Skeletal muscle tissue (tissue), 4 donors: ENCODE measurements around the gene PDE8B. TPM values are rescaled to one million over a fixed set of nuclear protein-coding genes. Genes with fewer than 3 reads are reported as not detected.

Experiments
- H3K27ac ChIP-seq: one replicate; pipeline ENCODE4 v1.7.0; 2013; ENCODE audit warnings: mild to moderate bottlenecking, low read depth, low read length, inconsistent platforms
- H3K27me3 ChIP-seq, 3 donors: one replicate each; pipeline ENCODE4 v1.7.0; 2013; ENCODE audit warnings: low read length in 3 of 3; ENCODE audit not compliant: control insufficient read depth in 3 of 3, insufficient read depth in 3 of 3
- H3K36me3 ChIP-seq, 3 donors: one replicate each; pipeline ENCODE4 v1.7.0; 2013; ENCODE audit warnings: low read length in 3 of 3; ENCODE audit not compliant: control insufficient read depth in 3 of 3, insufficient read depth in 3 of 3
- H3K4me1 ChIP-seq, 3 donors: one replicate each; pipeline ENCODE4 v1.7.0; 2013; ENCODE audit warnings: low read length in 3 of 3, mild to moderate bottlenecking in 3 of 3; ENCODE audit not compliant: control insufficient read depth in 3 of 3, insufficient read depth in 3 of 3
- H3K4me3 ChIP-seq, 3 donors: one replicate each; pipeline ENCODE4 v1.7.0; 2013; ENCODE audit warnings: low read length in 3 of 3
- H3K9ac ChIP-seq, 3 donors: one replicate each; pipeline ENCODE4 v1.7.0; 2013; ENCODE audit warnings: low read length in 3 of 3, mild to moderate bottlenecking in 3 of 3, moderate library complexity in 2 of 3, low read depth in 1 of 3
- H3K9me3 ChIP-seq, 3 donors: one replicate each; pipeline ENCODE4 v1.7.0; 2013; ENCODE audit warnings: low read length in 3 of 3; ENCODE audit not compliant: control insufficient read depth in 3 of 3
- total RNA-seq: library from RNA; depleted of rRNA; stranded (reverse); fragments of >200 nt; gene quantifications from one replicate; pipeline ENCODE4 v1.2.3, GENCODE V29; 2014
- donor health status: Osteomylitis.

PDE8B gene
- total RNA-seq, 1 donor from 2014 or later: 1.0 TPM

DNA sequence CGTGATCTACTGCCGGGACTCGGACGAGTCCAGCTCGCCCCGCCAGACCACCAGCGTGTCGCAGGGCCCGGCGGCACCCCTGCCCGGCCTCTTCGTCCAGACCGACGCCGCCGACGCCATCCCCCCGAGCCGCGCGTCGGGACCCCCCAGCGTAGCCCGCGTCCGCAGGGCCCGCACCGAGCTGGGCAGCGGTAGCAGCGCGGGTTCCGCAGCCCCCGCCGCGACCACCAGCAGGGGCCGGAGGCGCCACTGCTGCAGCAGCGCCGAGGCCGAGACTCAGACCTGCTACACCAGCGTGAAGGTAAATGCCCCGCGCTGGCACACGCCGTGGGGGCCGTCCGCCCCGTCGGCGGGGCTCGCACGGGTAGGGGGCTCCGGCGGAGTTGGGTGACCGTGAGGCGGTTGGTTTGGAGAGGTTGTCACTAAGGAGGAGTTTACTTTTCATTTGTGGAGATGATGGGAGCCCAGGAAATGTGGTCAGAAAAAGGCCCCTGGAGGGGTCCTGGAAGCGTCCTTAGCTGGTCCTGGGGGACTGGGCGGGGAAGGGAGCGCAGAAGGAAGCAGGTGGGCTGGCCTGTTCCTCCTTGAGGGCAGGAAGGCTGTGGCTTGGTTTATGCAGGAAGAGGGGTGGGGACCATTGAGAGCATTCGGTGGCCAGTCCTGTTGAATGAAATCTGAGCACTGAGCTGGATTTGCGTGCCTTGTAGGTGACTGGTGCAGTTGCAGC, 647 bp downstream of the PDE8B start:
- H3K27ac ChIP-seq: no peak overlapping the region
- peaks cover 5 to 8% (median 6%) of the 10 kb centered on the region in 3 donors for H3K4me1 ChIP-seq
- peaks cover 23 to 50% (median 40%) of the 10 kb centered on the region in 3 donors for H3K27me3 ChIP-seq
- no peaks in the 10 kb centered on the region for H3K9me3 ChIP-seq
- no peaks in the 10 kb centered on the region for H3K36me3 ChIP-seq
- H3K4me3 ChIP-seq: peak overlapping the region; percentile 18 to 58 (median 37)
- peak overlapping the region in 1 of 3 donors; percentile 45 for H3K9ac ChIP-seq

GRCh38 chr5:77211691-77212047, 1.2 kb downstream of the PDE8B start:
- Histone ChIP-seq H3K36me3 (no peaks in the 10 kb centered on the region), H3K4me1 (peaks cover 5 to 8% (median 6%) of the 10 kb centered on the region in 3 donors), H3K9me3 (no peaks in the 10 kb centered on the region), H3K9ac (no peak overlapping the region), H3K4me3 (peak overlapping the region; percentile 18 to 58 (median 37)), H3K27ac (no peak overlapping the region), H3K27me3 (peaks cover 23 to 50% (median 40%) of the 10 kb centered on the region in 3 donors)

DNA sequence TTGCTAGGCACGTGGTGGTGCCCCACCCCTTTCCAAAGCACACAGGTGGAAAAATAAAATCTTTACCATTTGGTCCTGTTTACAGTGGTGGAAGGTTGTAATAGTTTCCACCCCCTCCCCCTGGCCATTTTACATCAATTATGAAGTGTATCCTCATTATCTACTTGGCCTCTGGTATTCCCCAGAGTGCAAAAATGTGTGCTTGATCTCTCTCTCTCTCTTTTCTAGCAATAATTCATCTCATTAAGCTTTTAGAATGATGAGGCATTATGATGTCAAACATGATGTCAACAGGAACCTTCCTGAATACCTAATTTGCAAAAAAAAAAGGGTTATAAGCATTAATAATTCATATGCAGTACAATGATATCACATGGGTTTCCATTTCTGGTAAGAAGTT, 3.1 kb downstream of the PDE8B start:
- no peak overlapping the region for H3K9ac ChIP-seq
- no peaks in the 10 kb centered on the region for H3K9me3 ChIP-seq
- peaks cover 23 to 50% (median 38%) of the 10 kb centered on the region in 3 donors for H3K27me3 ChIP-seq
- no peak overlapping the region for H3K4me3 ChIP-seq
- H3K4me1 ChIP-seq: peaks cover 5 to 8% (median 6%) of the 10 kb centered on the region in 3 donors
- H3K27ac ChIP-seq: no peak overlapping the region
- H3K36me3 ChIP-seq: no peaks in the 10 kb centered on the region

GRCh38 chr5:77214151-77214550, 3.7 kb downstream of the PDE8B start:
- Histone ChIP-seq H3K9ac (no peak overlapping the region), H3K4me1 (peaks cover 5 to 8% (median 6%) of the 10 kb centered on the region in 3 donors), H3K4me3 (no peak overlapping the region), H3K27ac (no peak overlapping the region), H3K27me3 (peaks cover 23 to 50% (median 36%) of the 10 kb centered on the region in 3 donors), H3K9me3 (no peaks in the 10 kb centered on the region), H3K36me3 (no peaks in the 10 kb centered on the region)

- no peaks in the 10 kb centered on the region for H3K9me3 ChIP-seq
- no peaks in the 10 kb centered on the region for H3K36me3 ChIP-seq
Measured at GRCh38 chr5:77218263-77218662, 7.8 kb downstream of the PDE8B start.

DNA sequence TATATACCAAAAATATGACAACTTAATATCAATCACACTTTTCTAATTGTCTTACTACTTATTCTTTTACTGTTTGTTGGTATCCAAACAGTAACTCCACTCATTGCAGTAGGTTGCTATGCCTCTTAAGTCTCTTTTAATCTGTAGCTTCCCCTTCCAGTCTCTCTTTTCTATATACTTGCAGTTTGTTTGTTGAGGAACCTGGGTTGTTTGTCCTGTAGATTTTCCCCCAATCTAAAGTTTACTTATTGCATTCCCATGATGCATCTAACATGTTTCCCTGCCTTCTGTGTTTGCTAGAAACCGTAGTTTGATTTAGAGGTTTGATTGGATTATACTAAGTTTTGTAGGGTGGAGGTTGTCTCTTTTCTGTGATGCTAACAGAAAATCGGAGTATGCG, 10.6 kb downstream of the PDE8B start:
- Histone ChIP-seq H3K4me3 (no peak overlapping the region), H3K36me3 (no peaks in the 10 kb centered on the region), H3K9me3 (no peaks in the 10 kb centered on the region), H3K4me1 (no peaks in the 10 kb centered on the region), H3K27me3 (peaks cover 0 to 8% (median 0%) of the 10 kb centered on the region in 3 donors), H3K27ac (no peak overlapping the region), H3K9ac (no peak overlapping the region)

More at GRCh38 chr5:77218263-77218662, 7.8 kb downstream of the PDE8B start:
- Histone ChIP-seq H3K9ac (no peak overlapping the region), H3K4me3 (no peak overlapping the region), H3K27ac (no peak overlapping the region), H3K4me1 (no peaks in the 10 kb centered on the region), H3K27me3 (peaks cover 8 to 21% (median 10%) of the 10 kb centered on the region in 3 donors)

GRCh38 chr5:77222722-77223121, 12.2 kb downstream of the PDE8B start:
- H3K9me3 ChIP-seq: no peaks in the 10 kb centered on the region
- H3K27ac ChIP-seq: no peak overlapping the region
- peaks cover 0 to 8% (median 0%) of the 10 kb centered on the region in 3 donors for H3K27me3 ChIP-seq

GRCh38 chr5:77223653-77224052, 13.2 kb downstream of the PDE8B start:
- no peaks in the 10 kb centered on the region for H3K9me3 ChIP-seq
- H3K4me3 ChIP-seq: no peak overlapping the region
- no peaks in the 10 kb centered on the region for H3K36me3 ChIP-seq
- no peak overlapping the region for H3K27ac ChIP-seq
- H3K9ac ChIP-seq: no peak overlapping the region
- H3K4me1 ChIP-seq: no peaks in the 10 kb centered on the region
- H3K27me3 ChIP-seq: peaks cover 0 to 8% (median 0%) of the 10 kb centered on the region in 3 donors

More at GRCh38 chr5:77222722-77223121, 12.2 kb downstream of the PDE8B start:
- Histone ChIP-seq H3K36me3 (no peaks in the 10 kb centered on the region), H3K9ac (no peak overlapping the region), H3K4me3 (no peak overlapping the region), H3K4me1 (no peaks in the 10 kb centered on the region)

- Histone ChIP-seq H3K9me3 (no peaks in the 10 kb centered on the region), H3K9ac (no peak overlapping the region), H3K27ac (no peak overlapping the region), H3K27me3 (peaks cover 0 to 8% (median 0%) of the 10 kb centered on the region in 3 donors), H3K4me3 (no peak overlapping the region), H3K36me3 (no peaks in the 10 kb centered on the region), H3K4me1 (no peaks in the 10 kb centered on the region)
Measured at GRCh38 chr5:77224672-77225355, 14.3 kb downstream of the PDE8B start.

GRCh38 chr5:77225531-77225930, 15.1 kb downstream of the PDE8B start:
- Histone ChIP-seq H3K4me1 (no peaks in the 10 kb centered on the region), H3K27ac (no peak overlapping the region), H3K4me3 (no peak overlapping the region), H3K9ac (no peak overlapping the region), H3K36me3 (no peaks in the 10 kb centered on the region), H3K9me3 (no peaks in the 10 kb centered on the region), H3K27me3 (peaks cover 0 to 8% (median 0%) of the 10 kb centered on the region in 3 donors)
